HL-60 (cell line): ENCODE results near the gene LRFN2.

Experiments used
- CTCF ChIP-seq: IDR thresholded peaks from one replicate; pipeline ENCODE4 v1.5.1; 2011; ENCODE audit warnings: low read length, control low read depth, inconsistent platforms; ENCODE audit not compliant: insufficient read depth
- GABPA ChIP-seq: IDR thresholded peaks from 2 replicates; pipeline ENCODE4 v1.6.1; 2012; ENCODE audit warnings: low read depth

DNA sequence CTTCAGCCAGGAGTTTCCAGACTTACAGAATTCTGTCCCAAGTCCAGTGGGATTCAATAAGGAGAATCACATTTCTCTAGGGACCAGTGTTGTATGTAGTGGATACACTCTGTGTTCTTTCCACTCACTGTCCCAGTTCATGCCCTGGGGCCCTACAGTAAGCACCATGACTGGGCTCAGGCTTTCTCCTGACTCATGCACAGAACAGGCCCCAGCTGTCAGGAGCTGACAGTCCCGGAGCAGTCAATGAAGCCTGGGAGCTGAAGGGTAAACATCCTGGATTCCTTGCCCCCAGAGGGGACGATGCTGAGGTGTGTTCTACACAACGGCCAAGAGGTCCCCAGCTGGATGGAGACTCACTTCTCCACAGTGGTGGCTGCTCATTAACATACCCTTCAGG, 40.2 kb upstream of the LRFN2 start:
- TF ChIP-seq CTCF (no peak), GABPA (no peak)
